IMR-90 (cell line): ENCODE measurements around the gene PITPNB. TPM values are rescaled to one million over a fixed set of nuclear protein-coding genes. Genes with fewer than 3 reads are reported as not detected.

ENCODE experiments used
- ATAC-seq: fragments of 200-7000 bp; cut with Tn5 transposase; 2 replicates; pipeline ENCODE4 v1.9.1; 2020; ENCODE audit warnings: low read depth, mild to moderate bottlenecking, moderate library complexity
- BruUV-seq: library from RNA; stranded (reverse); fragments of 400-500 nt; replicated peaks from 2 replicates; lab custom pipeline; 2021; lab: Mats Ljungman, UMichigan
- CTCF ChIA-PET: fragments of 300-600 bp; formaldehyde crosslinking; extraction: SDS; loops from one replicate; lab custom pipeline; 2021; ENCODE audit warnings: antibody characterized with exemption; lab: Yijun Ruan, JAX
- POLR2A ChIA-PET: fragments of 300-600 bp; sonication (Branson Sonifier 250); formaldehyde crosslinking; loops from one replicate; lab custom pipeline; 2022; ENCODE audit warnings: antibody characterized with exemption; ENCODE audit not compliant: unreplicated experiment; lab: Charles Lee
- DNase-seq: peaks from one replicate; pipeline ENCODE4 v3.0.0; 2013
- H2AFZ ChIP-seq: replicated peaks from 2 replicates; pipeline ENCODE3; 2013; ENCODE audit warnings: low read length, mild to moderate bottlenecking; ENCODE audit not compliant: poor library complexity
- H2AK5ac ChIP-seq: 2 replicates; pipeline ENCODE4 v1.6.1; 2013; ENCODE audit warnings: low read depth, low read length, inconsistent platforms
- H2AK9ac ChIP-seq: replicated peaks from 2 replicates; pipeline ENCODE3; 2013; ENCODE audit warnings: mild to moderate bottlenecking, low read depth, low read length, moderate library complexity; ENCODE audit not compliant: poor library complexity
- H2BK120ac ChIP-seq: 2 replicates; pipeline ENCODE4 v1.6.1; 2013; ENCODE audit warnings: low read depth, low read length, inconsistent platforms
- H2BK15ac ChIP-seq: 3 replicates; pipeline ENCODE4 v1.6.1; 2013; ENCODE audit warnings: low read depth, low read length, inconsistent platforms
- H2BK20ac ChIP-seq: 2 replicates; pipeline ENCODE4 v1.6.1; 2013; ENCODE audit warnings: low read depth, mild to moderate bottlenecking, inconsistent platforms, low read length, moderate library complexity
- H2BK5ac ChIP-seq: 2 replicates; pipeline ENCODE4 v1.6.1; 2013; ENCODE audit warnings: mild to moderate bottlenecking, low read depth, low read length, inconsistent platforms; ENCODE audit not compliant: poor library complexity, severe bottlenecking
- H3K14ac ChIP-seq: replicated peaks from 2 replicates; pipeline ENCODE4 v1.6.1; 2013; ENCODE audit warnings: low read depth, low read length, inconsistent platforms
- H3K18ac ChIP-seq: 2 replicates; pipeline ENCODE4 v1.6.1; 2013; ENCODE audit warnings: low read depth, low read length, control low read depth
- H3K23ac ChIP-seq: 2 replicates; pipeline ENCODE4 v1.6.1; 2013; ENCODE audit warnings: low read depth, low read length, inconsistent platforms
- H3K27ac ChIP-seq: 2 replicates; pipeline ENCODE4 v1.5.1; 2013; ENCODE audit warnings: mild to moderate bottlenecking, control low read depth, low read length; ENCODE audit not compliant: insufficient read depth
- H3K27me3 ChIP-seq: 2 replicates; pipeline ENCODE4 v1.6.1; 2013; ENCODE audit warnings: low read length; ENCODE audit not compliant: control insufficient read depth, insufficient read depth
- H3K36me3 ChIP-seq: 2 replicates; pipeline ENCODE4 v1.6.1; 2013; ENCODE audit warnings: low read length, mixed read lengths; ENCODE audit not compliant: control insufficient read depth, insufficient read depth
- H3K4ac ChIP-seq: 2 replicates; pipeline ENCODE4 v1.6.1; 2013; ENCODE audit warnings: low read depth, low read length, inconsistent platforms
- H3K4me1 ChIP-seq: 2 replicates; pipeline ENCODE4 v1.6.1; 2013; ENCODE audit warnings: low read length, mixed read lengths; ENCODE audit not compliant: control insufficient read depth, insufficient read depth
- H3K4me2 ChIP-seq: 2 replicates; pipeline ENCODE4 v1.6.1; 2013; ENCODE audit warnings: low read depth, mild to moderate bottlenecking, control low read depth, low read length, moderate library complexity
- H3K4me3 ChIP-seq: 2 replicates; pipeline ENCODE4 v1.5.1; 2013; ENCODE audit warnings: low read depth, mild to moderate bottlenecking, control low read depth, low read length, moderate library complexity; ENCODE audit not compliant: insufficient read depth
- H3K56ac ChIP-seq: 2 replicates; pipeline ENCODE4 v1.6.1; 2013; ENCODE audit warnings: low read length, inconsistent platforms; ENCODE audit not compliant: insufficient read depth; ENCODE audit errors: extremely low read depth
- H3K79me1 ChIP-seq, 2 experiments: 2 replicates each; pipeline ENCODE4 v1.6.1; 2013; ENCODE audit warnings: low read length in 2 of 2, inconsistent platforms in 1 of 2, low read depth in 1 of 2
- H3K9ac ChIP-seq: 2 replicates; pipeline ENCODE4 v1.6.1; 2013; ENCODE audit warnings: low read depth, low read length, control low read depth
- H3K9me1 ChIP-seq: 2 replicates; pipeline ENCODE4 v1.6.1; 2013; ENCODE audit warnings: low read length, inconsistent platforms; ENCODE audit not compliant: insufficient read depth
- H3K9me3 ChIP-seq: 2 replicates; pipeline ENCODE4 v1.6.1; 2013; ENCODE audit warnings: low read length; ENCODE audit not compliant: control insufficient read depth, insufficient read depth
- H4K20me1 ChIP-seq: 2 replicates; pipeline ENCODE4 v1.6.1; 2013; ENCODE audit warnings: low read length, inconsistent platforms; ENCODE audit not compliant: insufficient read depth
- H4K5ac ChIP-seq: 2 replicates; pipeline ENCODE4 v1.6.1; 2013; ENCODE audit warnings: mild to moderate bottlenecking, low read depth, low read length, control low read depth
- H4K8ac ChIP-seq, 2 experiments: 2 replicates each; pipeline ENCODE4 v1.6.1; 2013; ENCODE audit warnings: low read depth in 2 of 2, low read length in 2 of 2, control low read depth in 1 of 2, inconsistent platforms in 1 of 2
- H4K91ac ChIP-seq: 2 replicates; pipeline ENCODE4 v1.6.1; 2013; ENCODE audit warnings: low read depth, low read length, inconsistent platforms; ENCODE audit not compliant: insufficient read depth
- BHLHE40 ChIP-seq: fragments of 150-350 bp; IDR thresholded peaks from 2 replicates; pipeline ENCODE4 v1.6.1; 2016; ENCODE audit warnings: mild to moderate bottlenecking, low read depth, low read length
- CEBPB ChIP-seq: IDR thresholded peaks from 2 replicates; pipeline ENCODE4 v1.6.1; 2012; ENCODE audit warnings: low read depth, low read length, improper control_type of control experiment
- CHD1 ChIP-seq: IDR thresholded peaks from 2 replicates; pipeline ENCODE4 v1.6.1; 2012; ENCODE audit warnings: low read depth, low read length, improper control_type of control experiment
- CTCF ChIP-seq: conservative IDR thresholded peaks from 2 replicates; pipeline ENCODE4 v1.5.1; 2012; ENCODE audit warnings: mild to moderate bottlenecking, low read depth, low read length, improper control_type of control experiment
- FOS ChIP-seq: fragments of 150-350 bp; IDR thresholded peaks from 2 replicates; pipeline ENCODE4 v1.6.1; 2016; ENCODE audit warnings: low read depth, low read length
- MAFK ChIP-seq: IDR thresholded peaks from 2 replicates; pipeline ENCODE4 v1.6.1; 2012; ENCODE audit warnings: low read depth, low read length, improper control_type of control experiment
- MAZ ChIP-seq: IDR thresholded peaks from 2 replicates; pipeline ENCODE4 v1.6.1; 2012; ENCODE audit warnings: low read depth, mild to moderate bottlenecking, low read length, improper control_type of control experiment, moderate library complexity, borderline replicate concordance
- MXI1 ChIP-seq: IDR thresholded peaks from 2 replicates; pipeline ENCODE4 v1.6.1; 2012; ENCODE audit warnings: low read depth, mild to moderate bottlenecking, low read length, moderate library complexity, borderline replicate concordance
- NFE2L2 ChIP-seq: fragments of 150-350 bp; IDR thresholded peaks from 2 replicates; pipeline ENCODE4 v1.6.1; 2016; ENCODE audit warnings: low read depth, mild to moderate bottlenecking, low read length
- POLR2A ChIP-seq: IDR thresholded peaks from 2 replicates; pipeline ENCODE4 v1.6.1; 2012; ENCODE audit warnings: mild to moderate bottlenecking, low read depth, low read length
- RAD21 ChIP-seq: IDR thresholded peaks from 2 replicates; pipeline ENCODE4 v1.6.1; 2012; ENCODE audit warnings: low read length, improper control_type of control experiment
- RCOR1 ChIP-seq: IDR thresholded peaks from 2 replicates; pipeline ENCODE4 v1.6.1; 2012; ENCODE audit warnings: mild to moderate bottlenecking, low read length, improper control_type of control experiment; ENCODE audit not compliant: insufficient replicate concordance
- RFX5 ChIP-seq: IDR thresholded peaks from 2 replicates; pipeline ENCODE4 v1.8.0; 2012; ENCODE audit warnings: low read depth, mild to moderate bottlenecking, low read length, moderate library complexity
- SMC3 ChIP-seq: fragments of 150-350 bp; IDR thresholded peaks from 2 replicates; pipeline ENCODE4 v1.6.1; 2016; ENCODE audit warnings: low read depth, mild to moderate bottlenecking, antibody characterized with exemption, low read length, moderate library complexity
- WGBS, 2 experiments: methylation state at CpG; one replicate each; pipeline versions ENCODE4 v1.1.5 to v1.1.7; 2013; ENCODE audit warnings: missing lambda C conversion rate in 2 of 2; ENCODE audit not compliant: insufficient read length in 1 of 2; ENCODE audit errors: extremely low coverage in 2 of 2; 5-methylcytosine and 5-hydroxymethylcytosine counted together
- dilution Hi-C: fragments of 300-500 bp; cut with HindIII; formaldehyde crosslinking; loops from one replicate; pipeline ENCODE4 v1.14.3; 2018; ENCODE audit warnings: low sequenced_read_pairs; ENCODE audit not compliant: unreplicated experiment
- in situ Hi-C: fragments of 300-500 bp; cut with MboI; formaldehyde crosslinking; loops from 3 replicates; pipeline ENCODE4 v1.14.3; 2019; ENCODE audit warnings: low sequenced_read_pairs, inconsistent platforms, mixed read lengths
- intact Hi-C: fragments of 100-400 bp; cut with micrococcal nuclease; formaldehyde crosslinking; loops from 2 replicates; pipeline ENCODE4 v1.10.0; 2022
- polyA plus RNA-seq, 3 experiments: library from polyadenylated mRNA; depleted of rRNA; stranded (reverse); fragments of >200 nt; gene quantifications; 2 replicates each; pipeline ENCODE4 v1.2.3, GENCODE V29; 2012; ENCODE audit warnings: low replicate concordance in 1 of 3
- total RNA-seq: library from RNA; depleted of rRNA; stranded (reverse); fragments of >200 nt; gene quantifications from 2 replicates; pipeline ENCODE4 v1.2.3, GENCODE V29; 2012
- TF ChIP-seq, protein P1 (sequence below): fragments of 150-350 bp; IDR thresholded peaks from 2 replicates; pipeline ENCODE4 v1.6.1; 2017; ENCODE audit warnings: mild to moderate bottlenecking, antibody characterized with exemption, low read length, low read depth
- TF ChIP-seq, protein P2 (sequence below): fragments of 150-350 bp; IDR thresholded peaks from 2 replicates; pipeline ENCODE4 v1.6.1; 2016; ENCODE audit warnings: low read depth, mild to moderate bottlenecking, low read length, moderate library complexity, borderline replicate concordance

Gene PITPNB
- total and polyA plus RNA-seq, 2 of the 4 experiments (the other 2 are of a cell fraction) = 19.7 to 54.5 TPM

- no CpG with 5 or more reads among the region's 1 CpG for WGBS, 2 experiments
- Histone ChIP-seq H2AK9ac (no peak overlapping the region), H3K4ac (no peak overlapping the region), H3K14ac (no peak overlapping the region), H3K79me1 (peaks cover 15 to 64% of the 10 kb centered on the region in 2 experiments), H4K91ac (no peak overlapping the region), H2AK5ac (no peak overlapping the region), H3K4me1 (peaks cover 9% of the 10 kb centered on the region), H4K20me1 (peaks cover 57% of the 10 kb centered on the region), H3K9ac (no peak overlapping the region), H3K27ac (no peak overlapping the region), H3K56ac (no peak overlapping the region), H4K5ac (no peak overlapping the region), H3K9me3 (no peaks in the 10 kb centered on the region), H2BK20ac (no peak overlapping the region), H2AFZ (no peak overlapping the region), H3K27me3 (no peaks in the 10 kb centered on the region), H4K8ac (no peak overlapping the region), H3K18ac (no peak overlapping the region), H2BK120ac (no peak overlapping the region), H3K36me3 (peaks cover 16% of the 10 kb centered on the region), H3K23ac (no peak overlapping the region), H2BK15ac (no peak overlapping the region), H3K4me3 (no peak overlapping the region), H3K9me1 (peaks cover 3% of the 10 kb centered on the region), H3K4me2 (no peak overlapping the region), H2BK5ac (no peak overlapping the region)
- dilution Hi-C loops = no loop called here
- DNase-seq (no peak), ATAC-seq (no peak)
- TF ChIP-seq SMC3 (no peak), MAZ (no peak), POLR2A (no peak), CHD1 (no peak), MAFK (no peak), MXI1 (no peak), RCOR1 (no peak), FOS (no peak), BHLHE40 (no peak), CTCF (no peak), NFE2L2 (no peak), RAD21 (no peak), CEBPB (no peak), RFX5 (no peak)
- TF ChIP-seq, protein P1, sequence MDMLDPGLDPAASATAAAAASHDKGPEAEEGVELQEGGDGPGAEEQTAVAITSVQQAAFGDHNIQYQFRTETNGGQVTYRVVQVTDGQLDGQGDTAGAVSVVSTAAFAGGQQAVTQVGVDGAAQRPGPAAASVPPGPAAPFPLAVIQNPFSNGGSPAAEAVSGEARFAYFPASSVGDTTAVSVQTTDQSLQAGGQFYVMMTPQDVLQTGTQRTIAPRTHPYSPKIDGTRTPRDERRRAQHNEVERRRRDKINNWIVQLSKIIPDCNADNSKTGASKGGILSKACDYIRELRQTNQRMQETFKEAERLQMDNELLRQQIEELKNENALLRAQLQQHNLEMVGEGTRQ = no peak
- TF ChIP-seq, protein P2, sequence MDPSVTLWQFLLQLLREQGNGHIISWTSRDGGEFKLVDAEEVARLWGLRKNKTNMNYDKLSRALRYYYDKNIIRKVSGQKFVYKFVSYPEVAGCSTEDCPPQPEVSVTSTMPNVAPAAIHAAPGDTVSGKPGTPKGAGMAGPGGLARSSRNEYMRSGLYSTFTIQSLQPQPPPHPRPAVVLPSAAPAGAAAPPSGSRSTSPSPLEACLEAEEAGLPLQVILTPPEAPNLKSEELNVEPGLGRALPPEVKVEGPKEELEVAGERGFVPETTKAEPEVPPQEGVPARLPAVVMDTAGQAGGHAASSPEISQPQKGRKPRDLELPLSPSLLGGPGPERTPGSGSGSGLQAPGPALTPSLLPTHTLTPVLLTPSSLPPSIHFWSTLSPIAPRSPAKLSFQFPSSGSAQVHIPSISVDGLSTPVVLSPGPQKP = no peak
- CTCF ChIA-PET = interaction anchor here (0.6 kb wide), 1 partner anchor 1141 kb away, joined by 6 read pairs; no protein-coding TSS in a partner anchor
- in situ Hi-C loops = no loop called here
- intact Hi-C loops = no loop called here
- POLR2A ChIA-PET = no interaction called here
- BruUV-seq = no TSS peak
These were observed 7.7 kb downstream of the PITPNB start for GRCh38 chr22:27911330-27911729.
